Neural cell (in vitro differentiated cells): ENCODE measurements around the gene SUPT3H. TPM values are rescaled to one million over a fixed set of nuclear protein-coding genes. Genes with fewer than 3 reads are reported as not detected.

ENCODE experiments used
- H2AFZ ChIP-seq: fragments of 200-600, 300-800 bp; sonication (generic), shearing (Covaris generic); 2 replicates; pipeline ENCODE4 v1.6.0; 2014; ENCODE audit warnings: low read depth, mild to moderate bottlenecking, antibody characterized with exemption, low read length, moderate library complexity
- H3F3A ChIP-seq: fragments of 200-600 bp; shearing (Covaris generic); 2 replicates; pipeline ENCODE4 v1.6.1; 2016; ENCODE audit warnings: mild to moderate bottlenecking, moderate library complexity, mixed read lengths, antibody characterized with exemption, low read length; ENCODE audit not compliant: insufficient read depth, poor library complexity, severe bottlenecking
- H3K27ac ChIP-seq: fragments of 200-600, 300-800 bp; sonication (generic), shearing (Covaris generic); 2 replicates; pipeline ENCODE4 v1.5.1; 2014; ENCODE audit warnings: mild to moderate bottlenecking, low read length, moderate library complexity
- H3K27me3 ChIP-seq: fragments of 300-800, 200-600 bp; sonication (generic), shearing (Covaris generic); 2 replicates; pipeline ENCODE4 v1.6.0; 2014; ENCODE audit warnings: mild to moderate bottlenecking, low read depth, low read length, moderate library complexity; ENCODE audit not compliant: insufficient read depth
- H3K36me3 ChIP-seq: fragments of 300-800, 200-600 bp; sonication (generic), shearing (Covaris generic); 2 replicates; pipeline ENCODE4 v1.5.1; 2014; ENCODE audit warnings: mild to moderate bottlenecking, antibody characterized with exemption, low read length, moderate library complexity; ENCODE audit not compliant: insufficient read depth
- H3K4me2 ChIP-seq: fragments of 300-800, 200-600 bp; sonication (generic), shearing (Covaris generic); 2 replicates; pipeline ENCODE4 v1.6.0; 2014; ENCODE audit warnings: mild to moderate bottlenecking, low read length
- H3K4me3 ChIP-seq: fragments of 300-800, 200-600 bp; sonication (generic), shearing (Covaris generic); 2 replicates; pipeline ENCODE4 v1.5.1; 2014; ENCODE audit warnings: mild to moderate bottlenecking, low read length, moderate library complexity
- H3K79me2 ChIP-seq: fragments of 200-600 bp; shearing (Covaris generic); replicated peaks from 2 replicates; pipeline ENCODE4 v1.6.0; 2014; ENCODE audit warnings: mild to moderate bottlenecking, low read length, moderate library complexity; ENCODE audit not compliant: insufficient read depth
- H3K9ac ChIP-seq: fragments of 300-800, 200-600 bp; sonication (generic), shearing (Covaris generic); 2 replicates; pipeline ENCODE4 v1.6.1; 2016; ENCODE audit warnings: mild to moderate bottlenecking, low read length, mixed read lengths
- H3K9me2 ChIP-seq: fragments of 200-600 bp; shearing (Covaris generic); 2 replicates; pipeline ENCODE4 v1.6.1; 2016; ENCODE audit warnings: mild to moderate bottlenecking, low read length, mixed read lengths; ENCODE audit not compliant: insufficient read depth
- H3K9me3 ChIP-seq: fragments of 200-600, 300-800 bp; sonication (generic), shearing (Covaris generic); 2 replicates; pipeline ENCODE4 v1.6.1; 2016; ENCODE audit warnings: mild to moderate bottlenecking, mixed run types, low read length, moderate library complexity, mixed read lengths
- H4K20me1 ChIP-seq: fragments of 200-600 bp; shearing (Covaris generic); 2 replicates; pipeline ENCODE4 v1.6.1; 2016; ENCODE audit warnings: mild to moderate bottlenecking, mixed run types; ENCODE audit not compliant: insufficient read depth
- EP300 ChIP-seq: fragments of 450-650 bp; conservative IDR thresholded peaks from 2 replicates; pipeline ENCODE4 v1.6.1; 2014; ENCODE audit warnings: antibody characterized with exemption, mild to moderate bottlenecking, moderate library complexity; ENCODE audit not compliant: poor library complexity, severe bottlenecking
- EZH2 ChIP-seq: fragments of 200-600, 300-800 bp; shearing (Covaris generic), sonication (generic); IDR thresholded peaks from 2 replicates; pipeline ENCODE4 v1.6.1; 2014; ENCODE audit warnings: antibody characterized with exemption, low read length, borderline replicate concordance, mild to moderate bottlenecking; ENCODE audit not compliant: insufficient read depth, poor library complexity, severe bottlenecking
- MXI1 ChIP-seq: fragments of 450-650 bp; conservative IDR thresholded peaks from 2 replicates; pipeline ENCODE4 v1.6.1; 2014; ENCODE audit warnings: antibody characterized with exemption, mild to moderate bottlenecking; ENCODE audit not compliant: poor library complexity, severe bottlenecking
- POLR2AphosphoS5 ChIP-seq: IDR thresholded peaks from 2 replicates; pipeline ENCODE4 v1.6.1; 2012
- RAD21 ChIP-seq: fragments of 450-650 bp; conservative IDR thresholded peaks from 2 replicates; pipeline ENCODE4 v1.6.1; 2014; ENCODE audit warnings: antibody characterized with exemption, mild to moderate bottlenecking, moderate library complexity
- SMC3 ChIP-seq: fragments of 450-650 bp; conservative IDR thresholded peaks from 2 replicates; pipeline ENCODE4 v1.6.1; 2014; ENCODE audit warnings: antibody characterized with exemption, mild to moderate bottlenecking, moderate library complexity; ENCODE audit not compliant: poor library complexity
- TAF1 ChIP-seq: IDR thresholded peaks from 2 replicates; pipeline ENCODE4 v1.6.1; 2012; ENCODE audit warnings: low read depth
- polyA plus RNA-seq: library from polyadenylated mRNA; depleted of rRNA; stranded (reverse); fragments of >200 nt; gene quantifications from 2 replicates; pipeline ENCODE4 v1.2.3, GENCODE V29; 2014
- TF ChIP-seq, protein P1 (sequence below): fragments of 450-650 bp; IDR thresholded peaks from 2 replicates; pipeline ENCODE4 v1.5.1; 2014; ENCODE audit warnings: antibody characterized with exemption, mild to moderate bottlenecking, moderate library complexity; ENCODE audit not compliant: poor library complexity, severe bottlenecking
- TF ChIP-seq, protein P2 (sequence below): IDR thresholded peaks from 2 replicates; pipeline ENCODE4 v1.6.1; 2012; ENCODE audit warnings: borderline replicate concordance

The SUPT3H gene
- polyA plus RNA-seq, 1 donor from 2014 or later, result 6.8 TPM

DNA sequence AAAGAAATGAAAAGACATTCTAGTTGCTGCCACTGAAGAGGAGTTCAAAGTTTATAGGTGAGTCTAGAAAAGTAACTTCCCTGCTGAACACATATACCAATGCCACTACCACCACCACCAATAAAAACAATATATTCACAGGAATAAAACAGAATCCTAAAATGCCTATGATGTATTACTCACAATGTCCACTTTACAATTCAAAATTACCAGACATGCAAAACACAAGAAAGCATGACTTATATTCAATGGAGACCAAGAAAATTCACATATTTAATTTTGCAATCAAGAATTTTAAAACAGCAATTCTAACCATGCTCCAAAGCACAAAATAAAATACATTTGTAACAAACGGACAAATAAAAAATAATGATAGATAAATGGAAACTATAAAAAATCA lies 434.9 kb downstream of the SUPT3H start:
- Histone ChIP-seq H3K36me3 (no peaks in the 10 kb centered on the region), H3K9ac (no peak overlapping the region), H4K20me1 (no peaks in the 10 kb centered on the region), H3K27me3 (no peaks in the 10 kb centered on the region), H3K9me3 (peaks cover 7% of the 10 kb centered on the region), H3F3A (no peaks in the 10 kb centered on the region), H2AFZ (no peak overlapping the region), H3K79me2 (no peaks in the 10 kb centered on the region), H3K9me2 (no peaks in the 10 kb centered on the region), H3K27ac (no peak overlapping the region), H3K4me3 (no peak overlapping the region), H3K4me2 (no peak overlapping the region)
- TF ChIP-seq TAF1, result no peak
- TF ChIP-seq POLR2AphosphoS5, result no peak
- no peak for TF ChIP-seq RAD21
- no peak for TF ChIP-seq EP300
- no peak for TF ChIP-seq MXI1
- no peak for TF ChIP-seq EZH2
- TF ChIP-seq, protein P1, sequence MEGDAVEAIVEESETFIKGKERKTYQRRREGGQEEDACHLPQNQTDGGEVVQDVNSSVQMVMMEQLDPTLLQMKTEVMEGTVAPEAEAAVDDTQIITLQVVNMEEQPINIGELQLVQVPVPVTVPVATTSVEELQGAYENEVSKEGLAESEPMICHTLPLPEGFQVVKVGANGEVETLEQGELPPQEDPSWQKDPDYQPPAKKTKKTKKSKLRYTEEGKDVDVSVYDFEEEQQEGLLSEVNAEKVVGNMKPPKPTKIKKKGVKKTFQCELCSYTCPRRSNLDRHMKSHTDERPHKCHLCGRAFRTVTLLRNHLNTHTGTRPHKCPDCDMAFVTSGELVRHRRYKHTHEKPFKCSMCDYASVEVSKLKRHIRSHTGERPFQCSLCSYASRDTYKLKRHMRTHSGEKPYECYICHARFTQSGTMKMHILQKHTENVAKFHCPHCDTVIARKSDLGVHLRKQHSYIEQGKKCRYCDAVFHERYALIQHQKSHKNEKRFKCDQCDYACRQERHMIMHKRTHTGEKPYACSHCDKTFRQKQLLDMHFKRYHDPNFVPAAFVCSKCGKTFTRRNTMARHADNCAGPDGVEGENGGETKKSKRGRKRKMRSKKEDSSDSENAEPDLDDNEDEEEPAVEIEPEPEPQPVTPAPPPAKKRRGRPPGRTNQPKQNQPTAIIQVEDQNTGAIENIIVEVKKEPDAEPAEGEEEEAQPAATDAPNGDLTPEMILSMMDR, result no peak
- TF ChIP-seq, protein P2, sequence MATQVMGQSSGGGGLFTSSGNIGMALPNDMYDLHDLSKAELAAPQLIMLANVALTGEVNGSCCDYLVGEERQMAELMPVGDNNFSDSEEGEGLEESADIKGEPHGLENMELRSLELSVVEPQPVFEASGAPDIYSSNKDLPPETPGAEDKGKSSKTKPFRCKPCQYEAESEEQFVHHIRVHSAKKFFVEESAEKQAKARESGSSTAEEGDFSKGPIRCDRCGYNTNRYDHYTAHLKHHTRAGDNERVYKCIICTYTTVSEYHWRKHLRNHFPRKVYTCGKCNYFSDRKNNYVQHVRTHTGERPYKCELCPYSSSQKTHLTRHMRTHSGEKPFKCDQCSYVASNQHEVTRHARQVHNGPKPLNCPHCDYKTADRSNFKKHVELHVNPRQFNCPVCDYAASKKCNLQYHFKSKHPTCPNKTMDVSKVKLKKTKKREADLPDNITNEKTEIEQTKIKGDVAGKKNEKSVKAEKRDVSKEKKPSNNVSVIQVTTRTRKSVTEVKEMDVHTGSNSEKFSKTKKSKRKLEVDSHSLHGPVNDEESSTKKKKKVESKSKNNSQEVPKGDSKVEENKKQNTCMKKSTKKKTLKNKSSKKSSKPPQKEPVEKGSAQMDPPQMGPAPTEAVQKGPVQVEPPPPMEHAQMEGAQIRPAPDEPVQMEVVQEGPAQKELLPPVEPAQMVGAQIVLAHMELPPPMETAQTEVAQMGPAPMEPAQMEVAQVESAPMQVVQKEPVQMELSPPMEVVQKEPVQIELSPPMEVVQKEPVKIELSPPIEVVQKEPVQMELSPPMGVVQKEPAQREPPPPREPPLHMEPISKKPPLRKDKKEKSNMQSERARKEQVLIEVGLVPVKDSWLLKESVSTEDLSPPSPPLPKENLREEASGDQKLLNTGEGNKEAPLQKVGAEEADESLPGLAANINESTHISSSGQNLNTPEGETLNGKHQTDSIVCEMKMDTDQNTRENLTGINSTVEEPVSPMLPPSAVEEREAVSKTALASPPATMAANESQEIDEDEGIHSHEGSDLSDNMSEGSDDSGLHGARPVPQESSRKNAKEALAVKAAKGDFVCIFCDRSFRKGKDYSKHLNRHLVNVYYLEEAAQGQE, result no peak

DNA sequence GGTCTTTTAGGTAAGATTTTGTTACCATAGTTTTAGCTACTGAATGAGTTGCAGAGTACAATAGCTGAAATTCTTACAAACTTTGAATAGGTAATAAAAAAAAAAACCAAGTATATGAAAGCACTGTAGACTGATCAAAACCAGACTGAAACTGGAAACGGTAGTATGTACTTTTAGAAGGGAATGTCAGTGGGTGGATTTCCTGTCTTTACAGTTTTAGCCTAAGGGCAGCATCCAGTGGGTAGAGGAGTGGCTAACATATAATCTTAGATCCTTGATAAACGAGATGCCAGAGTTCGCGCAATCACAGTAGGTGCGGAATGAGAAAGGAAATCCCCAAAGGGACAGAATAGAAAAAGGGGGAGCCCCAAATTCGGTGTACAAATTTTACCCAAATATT lies 435.5 kb downstream of the SUPT3H start:
- Histone ChIP-seq H3K9ac (no peak overlapping the region), H3K79me2 (no peaks in the 10 kb centered on the region), H4K20me1 (no peaks in the 10 kb centered on the region), H3K9me2 (no peaks in the 10 kb centered on the region), H3F3A (no peaks in the 10 kb centered on the region), H3K4me3 (no peak overlapping the region), H3K4me2 (no peak overlapping the region), H3K36me3 (no peaks in the 10 kb centered on the region), H2AFZ (no peak overlapping the region), H3K27ac (no peak overlapping the region), H3K27me3 (no peaks in the 10 kb centered on the region), H3K9me3 (peaks cover 7% of the 10 kb centered on the region)
- TF ChIP-seq RAD21 (no peak), POLR2AphosphoS5 (no peak), TAF1 (no peak), EP300 (no peak), SMC3 (no peak), MXI1 (no peak), EZH2 (no peak)
- TF ChIP-seq, protein P2, result no peak
- TF ChIP-seq, protein P1, result no peak
